ENCODE measurements around the gene AWAT2. TPM values are rescaled to one million over a fixed set of nuclear protein-coding genes. Genes with fewer than 3 reads are reported as not detected.
A peak's percentile ranks its signal among the peaks of the same experiment; 100 is the strongest.

AWAT2 gene
- total and polyA plus RNA-seq, 4 donors: not detected

DNA sequence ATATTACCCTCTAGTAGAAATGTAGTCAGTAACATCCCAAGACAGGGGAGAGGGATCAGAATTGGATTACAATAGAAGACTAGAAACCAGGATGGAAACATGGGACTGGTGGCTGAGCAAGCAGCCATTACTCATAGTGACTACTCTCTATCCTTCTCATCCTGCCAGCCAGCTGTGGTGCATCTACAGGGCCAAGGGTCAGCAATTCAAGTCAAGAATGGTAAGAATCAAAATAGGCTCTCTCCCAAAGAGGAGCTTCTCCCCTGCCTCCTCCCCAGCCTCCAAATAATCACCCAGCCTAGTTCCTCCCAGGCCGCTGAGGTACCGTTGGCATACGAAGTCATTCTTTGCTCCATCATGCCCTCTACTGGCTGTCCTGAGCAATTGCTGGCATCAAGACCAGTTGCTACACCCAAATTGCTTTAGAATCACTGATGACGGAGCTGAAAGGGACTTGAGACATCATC is 19.4 kb downstream of the AWAT2 start:
- DNase-seq (ENCODE audit: low read depth in 4 of 6, low spot score in 6 of 6): peak in 2 of 6 donors; percentile 76 to 77
- H3K27ac ChIP-seq (ENCODE audit: low read depth, low read length): no peak overlapping the region

DNA sequence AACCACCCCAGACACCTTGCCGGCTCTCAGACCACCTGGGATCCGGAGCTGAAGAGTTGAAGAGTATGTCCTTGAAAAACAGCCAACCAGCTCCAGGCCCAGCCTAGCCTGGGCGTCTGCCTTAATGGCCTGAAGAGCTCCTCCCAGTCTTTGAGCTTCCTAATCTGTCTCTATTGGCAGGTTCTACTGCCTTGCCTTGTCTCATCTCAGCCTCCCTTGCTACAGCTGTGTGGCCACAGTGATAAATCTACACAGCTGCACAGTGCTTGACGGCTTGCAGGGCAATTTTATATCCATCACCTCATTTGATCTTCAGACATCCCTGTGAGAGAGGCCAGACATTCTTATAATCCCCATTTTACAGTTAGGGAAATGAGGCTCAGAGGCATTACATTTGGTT is 19.9 kb downstream of the AWAT2 start:
- WGBS (ENCODE audit: insufficient coverage): 60% methylated on average over 3 of the region's 4 CpGs
- Histone ChIP-seq H3K27ac (ENCODE audit: low read depth, low read length) (no peak overlapping the region), H3K27me3 (ENCODE audit: control insufficient read depth, insufficient read depth, low read length) (no peaks in the 10 kb centered on the region)

More for the DNA sequence above, 19.4 kb downstream of the AWAT2 start:
- no peaks in the 10 kb centered on the region for H3K36me3 ChIP-seq (ENCODE audit: control insufficient read depth, insufficient read depth, low read length)
- no peaks in the 10 kb centered on the region for H3K4me1 ChIP-seq (ENCODE audit: control insufficient read depth, insufficient read depth, low read length)
- no peaks in the 10 kb centered on the region for H3K27me3 ChIP-seq (ENCODE audit: control insufficient read depth, insufficient read depth, low read length)
- H3K9me3 ChIP-seq (ENCODE audit: control insufficient read depth, insufficient read depth, low read length): no peaks in the 10 kb centered on the region
- H3K4me3 ChIP-seq (ENCODE audit: low read depth, low read length): no peak overlapping the region
- WGBS (ENCODE audit: insufficient coverage): 4% methylated on average over 3 of the region's 4 CpGs

DNA sequence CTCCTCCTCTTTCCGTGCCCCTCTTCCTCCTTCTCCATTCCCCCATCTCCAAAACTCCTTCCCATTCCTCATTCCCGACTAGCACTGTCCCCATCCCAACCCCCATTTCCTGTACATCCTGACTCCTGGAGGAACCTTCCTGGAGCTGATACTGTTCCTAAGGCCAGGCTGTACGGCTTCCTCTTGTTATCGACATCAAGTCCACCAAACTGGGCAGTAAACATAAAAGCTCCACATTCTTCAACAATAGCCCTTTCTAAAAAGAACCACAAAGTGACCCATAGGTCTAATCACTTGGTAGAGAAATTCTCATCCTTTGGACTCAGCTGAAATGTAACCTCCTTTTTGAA is 22.9 kb downstream of the AWAT2 start:
- no peak for DNase-seq (ENCODE audit: low read depth in 4 of 6, low spot score in 6 of 6)
- no peak overlapping the region for H3K4me3 ChIP-seq (ENCODE audit: low read depth, low read length)
- peaks cover 4% of the 10 kb centered on the region for H3K27me3 ChIP-seq (ENCODE audit: control insufficient read depth, insufficient read depth, low read length)
- no peaks in the 10 kb centered on the region for H3K36me3 ChIP-seq (ENCODE audit: control insufficient read depth, insufficient read depth, low read length)
- no peaks in the 10 kb centered on the region for H3K4me1 ChIP-seq (ENCODE audit: control insufficient read depth, insufficient read depth, low read length)
- WGBS (ENCODE audit: insufficient coverage): 76% methylated on average over 4 of the region's 4 CpGs
- no peaks in the 10 kb centered on the region for H3K9me3 ChIP-seq (ENCODE audit: control insufficient read depth, insufficient read depth, low read length)
- H3K27ac ChIP-seq (ENCODE audit: low read depth, low read length): no peak overlapping the region

More for the DNA sequence above, 19.9 kb downstream of the AWAT2 start:
- Histone ChIP-seq H3K36me3 (ENCODE audit: control insufficient read depth, insufficient read depth, low read length) (no peaks in the 10 kb centered on the region), H3K9me3 (ENCODE audit: control insufficient read depth, insufficient read depth, low read length) (no peaks in the 10 kb centered on the region), H3K4me3 (ENCODE audit: low read depth, low read length) (no peak overlapping the region), H3K4me1 (ENCODE audit: control insufficient read depth, insufficient read depth, low read length) (no peaks in the 10 kb centered on the region)
- no peak for DNase-seq (ENCODE audit: low read depth in 4 of 6, low spot score in 6 of 6)

DNA sequence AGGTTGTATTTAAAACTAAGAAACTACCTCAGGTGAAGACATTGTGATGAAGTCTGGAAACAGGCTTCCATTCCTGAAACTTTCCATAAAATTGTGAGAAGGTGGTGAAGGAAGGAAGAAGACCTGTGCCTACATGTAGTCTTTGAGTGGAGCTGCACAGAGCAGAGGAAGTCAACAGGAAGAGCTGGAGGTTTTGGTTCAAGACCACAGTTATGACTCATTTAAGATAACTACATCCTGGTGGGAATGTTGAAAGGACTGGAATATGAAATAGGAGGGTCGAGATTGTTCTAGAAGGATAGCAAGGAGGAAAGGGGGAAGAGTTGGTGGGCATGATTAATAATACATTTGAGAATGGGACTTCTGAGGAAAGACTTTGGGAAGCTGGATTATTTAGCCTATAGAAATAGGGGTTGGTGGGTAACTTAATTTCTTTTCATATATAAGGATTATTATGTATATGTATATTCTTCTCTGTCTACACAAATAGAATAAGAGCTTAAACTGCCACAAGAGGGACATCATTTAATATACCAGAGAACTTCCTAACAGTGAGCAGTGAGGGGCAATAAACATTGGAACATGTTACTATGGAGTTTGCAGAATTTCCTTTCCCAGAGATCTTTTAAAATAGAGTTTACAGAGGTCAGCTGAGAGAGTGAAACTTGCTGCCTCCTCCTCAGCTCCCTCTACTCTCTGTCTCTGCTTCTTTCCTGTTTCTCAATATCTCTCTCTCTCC is 23.5 kb downstream of the AWAT2 start:
- WGBS (ENCODE audit: insufficient coverage): 60% methylated on average over 1 of the region's 1 CpG
- H3K36me3 ChIP-seq (ENCODE audit: control insufficient read depth, insufficient read depth, low read length): no peaks in the 10 kb centered on the region
- no peaks in the 10 kb centered on the region for H3K4me1 ChIP-seq (ENCODE audit: control insufficient read depth, insufficient read depth, low read length)
- no peak overlapping the region for H3K4me3 ChIP-seq (ENCODE audit: low read depth, low read length)
- H3K9me3 ChIP-seq (ENCODE audit: control insufficient read depth, insufficient read depth, low read length): no peaks in the 10 kb centered on the region
- no peak overlapping the region for H3K27ac ChIP-seq (ENCODE audit: low read depth, low read length)
- no peak for DNase-seq (ENCODE audit: low read depth in 4 of 6, low spot score in 6 of 6)
- peaks cover 4% of the 10 kb centered on the region for H3K27me3 ChIP-seq (ENCODE audit: control insufficient read depth, insufficient read depth, low read length)

DNA sequence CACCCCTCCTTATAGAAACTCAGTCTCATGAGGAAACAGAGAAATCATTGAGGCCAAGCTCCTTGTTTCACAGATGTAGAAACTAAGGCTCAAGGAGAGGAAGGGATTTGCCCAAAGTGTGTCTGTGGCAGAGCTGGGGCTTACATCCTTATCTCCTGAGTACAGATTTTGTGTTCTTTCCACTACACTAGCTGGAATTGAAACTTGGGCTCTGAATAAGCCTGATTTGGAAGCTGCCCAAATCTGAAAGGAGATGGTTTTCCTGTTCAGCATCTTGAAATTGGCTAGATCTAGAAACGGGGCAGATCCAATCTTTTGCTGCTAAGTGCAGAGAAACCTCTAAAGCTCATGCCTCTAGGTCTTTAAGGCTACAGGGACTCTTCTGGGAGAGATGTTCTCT is 24.3 kb downstream of the AWAT2 start:
- Histone ChIP-seq H3K4me1 (ENCODE audit: control insufficient read depth, insufficient read depth, low read length) (no peaks in the 10 kb centered on the region), H3K27me3 (ENCODE audit: control insufficient read depth, insufficient read depth, low read length) (peaks cover 4% of the 10 kb centered on the region), H3K36me3 (ENCODE audit: control insufficient read depth, insufficient read depth, low read length) (no peaks in the 10 kb centered on the region), H3K27ac (ENCODE audit: low read depth, low read length) (no peak overlapping the region), H3K4me3 (ENCODE audit: low read depth, low read length) (no peak overlapping the region), H3K9me3 (ENCODE audit: control insufficient read depth, insufficient read depth, low read length) (no peaks in the 10 kb centered on the region)
- peak in 1 of 6 donors; percentile 45 for DNase-seq (ENCODE audit: low read depth in 4 of 6, low spot score in 6 of 6)
- 25% methylated on average over 1 of the region's 1 CpG for WGBS (ENCODE audit: insufficient coverage)

DNA sequence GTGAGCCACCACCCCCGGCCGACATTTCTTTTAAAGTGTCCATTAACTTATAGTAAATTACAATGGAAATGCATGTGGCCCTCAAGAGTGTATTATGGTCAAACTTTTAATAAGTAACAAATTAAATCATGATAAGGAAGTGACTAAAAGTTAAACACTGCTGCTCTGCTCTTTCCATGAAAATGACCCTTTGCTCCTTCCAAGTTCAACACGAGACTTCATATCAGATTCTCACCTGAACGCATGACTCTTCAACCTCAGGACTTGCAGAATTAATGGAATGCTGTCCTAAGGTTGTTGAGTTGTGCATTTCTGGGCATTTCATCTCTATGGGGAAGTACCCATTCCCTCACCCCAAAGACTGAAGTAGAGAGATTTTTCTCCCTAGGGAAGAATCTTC is 27.1 kb downstream of the AWAT2 start:
- Histone ChIP-seq H3K27me3 (ENCODE audit: control insufficient read depth, insufficient read depth, low read length) (peaks cover 4% of the 10 kb centered on the region), H3K27ac (ENCODE audit: low read depth, low read length) (no peak overlapping the region), H3K36me3 (ENCODE audit: control insufficient read depth, insufficient read depth, low read length) (no peaks in the 10 kb centered on the region), H3K4me1 (ENCODE audit: control insufficient read depth, insufficient read depth, low read length) (no peaks in the 10 kb centered on the region), H3K9me3 (ENCODE audit: control insufficient read depth, insufficient read depth, low read length) (no peaks in the 10 kb centered on the region), H3K4me3 (ENCODE audit: low read depth, low read length) (no peak overlapping the region)
- no CpG with 5 or more reads among the region's 4 CpGs for WGBS (ENCODE audit: insufficient coverage)
- no peak for DNase-seq (ENCODE audit: low read depth in 4 of 6, low spot score in 6 of 6)

DNA sequence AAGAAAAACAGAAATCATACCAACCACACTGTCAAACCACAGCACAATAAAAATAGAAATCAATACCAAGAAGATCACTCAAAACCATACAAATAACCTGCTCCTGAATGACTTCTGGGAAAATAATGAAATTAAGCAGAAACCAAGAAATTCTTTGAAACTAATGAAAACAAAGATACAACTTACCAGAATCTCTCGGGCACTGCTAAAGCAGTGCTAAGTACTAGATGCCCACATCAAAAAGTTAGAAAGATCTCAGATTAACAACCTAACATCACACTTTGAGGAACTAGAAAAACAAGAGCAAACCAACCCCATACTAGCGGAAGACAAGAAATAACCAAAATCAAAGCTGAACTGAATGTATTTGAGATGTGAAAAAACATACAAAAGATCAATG is 33.2 kb downstream of the AWAT2 start:
- DNase-seq (ENCODE audit: low read depth in 4 of 6, low spot score in 6 of 6): no peak
- Histone ChIP-seq H3K4me3 (ENCODE audit: low read depth, low read length) (no peak overlapping the region), H3K27me3 (ENCODE audit: control insufficient read depth, insufficient read depth, low read length) (no peaks in the 10 kb centered on the region), H3K9me3 (ENCODE audit: control insufficient read depth, insufficient read depth, low read length) (no peaks in the 10 kb centered on the region), H3K4me1 (ENCODE audit: control insufficient read depth, insufficient read depth, low read length) (peaks cover 16% of the 10 kb centered on the region), H3K27ac (ENCODE audit: low read depth, low read length) (no peak overlapping the region), H3K36me3 (ENCODE audit: control insufficient read depth, insufficient read depth, low read length) (no peaks in the 10 kb centered on the region)
- 60% methylated on average over 1 of the region's 2 CpGs for WGBS (ENCODE audit: insufficient coverage)

DNA sequence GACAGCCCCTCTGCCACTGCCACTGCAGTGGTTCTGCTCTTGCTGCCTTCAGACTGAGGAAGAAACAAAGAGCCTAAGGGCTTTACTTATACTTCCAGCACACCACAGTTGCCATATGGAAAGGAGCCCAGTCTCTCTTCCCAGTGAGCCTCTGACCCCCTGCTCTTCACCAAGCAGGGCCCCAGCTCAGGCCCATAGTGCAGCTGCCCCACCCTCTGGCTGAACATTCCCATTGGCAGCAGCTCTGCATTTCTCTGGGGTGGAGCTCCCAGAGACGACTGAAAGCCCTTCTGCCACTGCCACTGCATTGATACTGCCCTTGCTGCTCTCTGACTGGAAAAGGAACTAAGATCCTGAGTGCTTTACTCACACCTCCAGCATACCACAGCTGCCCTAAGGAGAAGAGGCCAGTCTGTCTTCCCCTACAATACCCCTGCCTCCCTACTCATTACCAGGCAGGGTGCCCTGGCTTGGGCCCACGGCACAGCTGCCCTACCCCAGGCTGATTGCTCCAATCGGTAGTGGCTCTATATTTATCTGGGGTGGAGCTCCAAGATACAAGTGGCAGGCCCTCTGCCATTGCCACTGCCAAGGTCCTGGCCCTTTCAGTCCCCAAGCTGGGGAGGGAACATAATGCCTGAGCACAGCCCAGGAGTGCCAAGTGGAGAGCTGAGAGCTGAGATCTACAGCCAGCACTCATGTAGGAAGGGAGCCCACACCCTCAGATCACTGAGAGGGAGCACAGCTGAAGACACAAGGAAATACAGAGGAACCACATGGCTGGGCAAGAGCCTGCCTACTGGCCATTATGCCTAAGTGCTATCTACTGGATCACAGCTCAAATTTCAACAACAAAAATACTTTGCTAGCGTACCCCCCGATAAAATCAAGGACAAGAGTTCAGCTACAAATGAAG is 36.0 kb downstream of the AWAT2 start:
- Histone ChIP-seq H3K36me3 (ENCODE audit: control insufficient read depth, insufficient read depth, low read length) (no peaks in the 10 kb centered on the region), H3K4me1 (ENCODE audit: control insufficient read depth, insufficient read depth, low read length) (peaks cover 16% of the 10 kb centered on the region), H3K4me3 (ENCODE audit: low read depth, low read length) (no peak overlapping the region), H3K27me3 (ENCODE audit: control insufficient read depth, insufficient read depth, low read length) (no peaks in the 10 kb centered on the region), H3K27ac (ENCODE audit: low read depth, low read length) (peak overlapping the region; percentile 7), H3K9me3 (ENCODE audit: control insufficient read depth, insufficient read depth, low read length) (no peaks in the 10 kb centered on the region)
- DNase-seq (ENCODE audit: low read depth in 4 of 6, low spot score in 6 of 6): peak in 2 of 6 donors; percentile 12 to 67
- 56% methylated on average over 5 of the region's 5 CpGs for WGBS (ENCODE audit: insufficient coverage)

DNA sequence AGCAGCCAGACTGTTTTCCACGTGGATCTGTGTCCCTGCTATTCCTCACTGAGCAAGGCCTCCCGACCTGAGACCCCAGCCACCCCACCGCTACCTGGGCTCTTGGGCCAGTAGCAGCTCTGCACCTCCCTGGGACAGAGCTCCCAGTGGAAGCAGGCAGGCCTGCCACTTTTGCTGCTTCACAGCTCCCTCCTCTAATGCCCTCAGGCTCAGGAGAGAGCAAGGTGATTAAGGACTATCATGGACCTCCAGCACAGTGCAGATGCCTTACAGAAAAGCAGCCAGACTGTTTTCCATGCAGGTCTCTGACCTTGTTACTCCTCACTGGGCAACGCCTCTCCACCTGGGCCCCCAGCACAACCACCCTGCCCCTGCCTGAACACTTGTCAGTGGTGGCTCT is 37.0 kb downstream of the AWAT2 start:
- Histone ChIP-seq H3K4me1 (ENCODE audit: control insufficient read depth, insufficient read depth, low read length) (peaks cover 16% of the 10 kb centered on the region), H3K27ac (ENCODE audit: low read depth, low read length) (no peak overlapping the region), H3K27me3 (ENCODE audit: control insufficient read depth, insufficient read depth, low read length) (no peaks in the 10 kb centered on the region), H3K36me3 (ENCODE audit: control insufficient read depth, insufficient read depth, low read length) (no peaks in the 10 kb centered on the region), H3K9me3 (ENCODE audit: control insufficient read depth, insufficient read depth, low read length) (no peaks in the 10 kb centered on the region), H3K4me3 (ENCODE audit: low read depth, low read length) (no peak overlapping the region)
- no peak for DNase-seq (ENCODE audit: low read depth in 4 of 6, low spot score in 6 of 6)
- 60% methylated on average over 4 of the region's 4 CpGs for WGBS (ENCODE audit: insufficient coverage)
